HepG2 (cell line): Measurements from ENCODE around the gene PRM3. TPM values are rescaled to one million over a fixed set of nuclear protein-coding genes. Genes with fewer than 3 reads are reported as not detected.
A peak's percentile ranks its signal among the peaks of the same experiment; 100 is the strongest.

Experiments
- CBFB ChIP-seq: sonication (generic); formaldehyde crosslinking; IDR thresholded peaks from 2 replicates; pipeline ENCODE4 v1.4.0; 2020; ENCODE audit warnings: missing genetic modification reagents
- GTF2F1 ChIP-seq: fragments of 150-350 bp; IDR thresholded peaks from 2 replicates; pipeline ENCODE4 v1.6.1; 2014; ENCODE audit warnings: low read length
- ISX ChIP-seq: sonication (generic); formaldehyde crosslinking; conservative IDR thresholded peaks from 2 replicates; pipeline ENCODE4 v1.5.0; 2020; ENCODE audit warnings: missing genetic modification reagents
- KMT2B ChIP-seq: IDR thresholded peaks from 2 replicates; pipeline ENCODE4 v1.6.1; 2016; ENCODE audit warnings: missing genetic modification reagents, missing compliant biosample characterization
- MAFK ChIP-seq, 2 experiments: IDR thresholded peaks in 1 of 2; conservative IDR thresholded peaks in 1 of 2; 2 replicates each; pipeline ENCODE4 v1.6.1; 2011; ENCODE audit warnings: improper control_type of control experiment in 2 of 2, low read length in 2 of 2
- MBD4 ChIP-seq: IDR thresholded peaks from 2 replicates; pipeline ENCODE4 v1.6.1; 2012; ENCODE audit warnings: low read length, inconsistent platforms, borderline replicate concordance
- NBN ChIP-seq: fragments of 450-650 bp; conservative IDR thresholded peaks from 2 replicates; pipeline ENCODE4 v1.6.1; 2017
- NFE2 ChIP-seq: sonication (generic); formaldehyde crosslinking; IDR thresholded peaks from 2 replicates; pipeline ENCODE4 v1.4.0; 2020; ENCODE audit warnings: missing genetic modification reagents
- NFKB2 ChIP-seq: sonication (generic); formaldehyde crosslinking; IDR thresholded peaks from 2 replicates; pipeline ENCODE4 v1.4.0; 2020; ENCODE audit warnings: missing genetic modification reagents, borderline replicate concordance
- YEATS4 ChIP-seq: sonication (generic); formaldehyde crosslinking; IDR thresholded peaks from 2 replicates; pipeline ENCODE4 v1.4.0; 2020; ENCODE audit warnings: missing genetic modification reagents, borderline replicate concordance
- ZBTB38 ChIP-seq: sonication (generic); formaldehyde crosslinking; IDR thresholded peaks from 2 replicates; pipeline ENCODE4 v1.5.1; 2020; ENCODE audit warnings: mild to moderate bottlenecking, missing genetic modification reagents
- ZFX ChIP-seq: sonication (generic); formaldehyde crosslinking; IDR thresholded peaks from 2 replicates; pipeline ENCODE4 v1.4.0; 2020; ENCODE audit warnings: mild to moderate bottlenecking, low read depth, missing genetic modification reagents, moderate library complexity
- ZNF775 ChIP-seq: sonication (generic); formaldehyde crosslinking; IDR thresholded peaks from 2 replicates; pipeline ENCODE4 v1.4.0; 2020; ENCODE audit warnings: missing genetic modification reagents, mild to moderate bottlenecking, moderate library complexity, borderline replicate concordance
- polyA plus RNA-seq, 8 experiments: library from polyadenylated mRNA; depleted of rRNA in 3 of 8; stranded (reverse) in 7 of 8; unstranded in 1 of 8; fragments of >200 nt; fragmentation: Illumina TruSeq in 4 of 8; extraction: Trizol in 4 of 8; gene quantifications; 2 replicates each; pipeline versions ENCODE4 v1.2.1 to v1.2.3, GENCODE V29; 2011 to 2016; ENCODE audit warnings: low read depth in 4 of 8, missing spikeins in 1 of 8, mixed read lengths in 1 of 8; ENCODE audit not compliant: insufficient read depth in 1 of 8
- total RNA-seq, 5 experiments: library from RNA; depleted of rRNA; stranded (reverse); fragments of >200 nt; fragmentation: Illumina TruSeq; extraction: Trizol; gene quantifications; 2 replicates each; pipeline ENCODE4 v1.2.3, GENCODE V29; 2016; ENCODE audit warnings: low read depth in 1 of 5
- TF ChIP-seq, protein P1 (sequence below): sonication (generic); formaldehyde crosslinking; IDR thresholded peaks from 2 replicates; pipeline ENCODE4 v1.8.1; 2023; ENCODE audit warnings: mild to moderate bottlenecking, inconsistent platforms, moderate library complexity, missing genetic modification reagents, borderline replicate concordance
- TF ChIP-seq, protein P2 (sequence below): sonication (generic); formaldehyde crosslinking; IDR thresholded peaks from 2 replicates; pipeline ENCODE4 v1.5.1; 2020; ENCODE audit warnings: missing genetic modification reagents, mild to moderate bottlenecking, borderline replicate concordance
- TF ChIP-seq, protein P3 (sequence below): IDR thresholded peaks from 2 replicates; pipeline ENCODE4 v1.6.1; 2016; ENCODE audit warnings: low read depth
- TF ChIP-seq, protein P4 (sequence below): sonication (generic); formaldehyde crosslinking; IDR thresholded peaks from 2 replicates; pipeline ENCODE4 v1.4.0; 2020; ENCODE audit warnings: mild to moderate bottlenecking, low read depth, missing genetic modification reagents
- TF ChIP-seq, protein P5 (sequence below): sonication (generic); formaldehyde crosslinking; IDR thresholded peaks from 2 replicates; pipeline ENCODE4 v1.4.0; 2020; ENCODE audit warnings: missing genetic modification reagents, borderline replicate concordance

PRM3 gene
- total and polyA plus RNA-seq, 2 of the 13 experiments (the other 11 are each of a cell fraction or from before 2014, with no cell fraction given), result not detected

DNA sequence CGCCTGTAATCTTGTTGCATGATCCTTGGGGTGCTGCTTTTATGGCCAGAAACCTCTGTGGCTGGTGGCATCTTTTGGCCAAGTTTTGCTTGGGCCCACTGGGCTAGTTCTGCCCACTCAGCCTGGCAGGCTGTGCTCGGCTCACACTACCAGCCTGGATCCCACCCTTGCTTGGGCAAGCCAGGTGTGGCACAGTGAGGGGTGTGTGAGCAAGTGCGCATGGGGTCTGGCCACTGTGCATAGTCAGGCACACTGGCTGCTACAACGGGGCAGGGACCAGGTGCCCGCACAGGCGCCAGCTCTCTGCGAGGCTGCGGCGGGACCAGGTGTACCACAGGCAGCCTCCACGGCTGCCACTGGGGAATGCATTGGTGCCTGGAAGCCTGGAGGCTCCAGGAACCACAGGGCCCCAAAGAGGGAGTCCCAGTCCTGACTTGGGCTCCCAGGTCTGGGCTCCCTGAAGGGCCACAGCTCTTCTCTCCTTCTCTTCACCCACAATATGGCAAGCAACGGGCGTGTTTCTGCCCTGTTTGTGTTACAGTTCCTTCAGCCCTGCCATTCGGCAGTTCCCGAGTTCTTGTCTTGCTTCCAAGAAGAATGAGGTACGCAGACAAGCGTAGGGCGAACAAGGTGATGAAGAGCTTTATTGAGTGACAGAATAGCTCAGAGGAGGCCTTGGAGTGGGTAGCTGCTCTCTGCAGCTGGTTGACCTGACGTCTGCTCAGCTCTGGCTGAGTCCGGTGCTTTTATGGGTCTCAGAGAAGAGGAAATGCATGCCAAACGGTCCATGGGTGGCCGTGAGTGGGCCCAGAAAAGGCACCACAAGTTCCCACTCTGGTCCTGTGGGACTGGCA is 34.4 kb upstream of the PRM3 start (continued):
- TF ChIP-seq, protein P1, sequence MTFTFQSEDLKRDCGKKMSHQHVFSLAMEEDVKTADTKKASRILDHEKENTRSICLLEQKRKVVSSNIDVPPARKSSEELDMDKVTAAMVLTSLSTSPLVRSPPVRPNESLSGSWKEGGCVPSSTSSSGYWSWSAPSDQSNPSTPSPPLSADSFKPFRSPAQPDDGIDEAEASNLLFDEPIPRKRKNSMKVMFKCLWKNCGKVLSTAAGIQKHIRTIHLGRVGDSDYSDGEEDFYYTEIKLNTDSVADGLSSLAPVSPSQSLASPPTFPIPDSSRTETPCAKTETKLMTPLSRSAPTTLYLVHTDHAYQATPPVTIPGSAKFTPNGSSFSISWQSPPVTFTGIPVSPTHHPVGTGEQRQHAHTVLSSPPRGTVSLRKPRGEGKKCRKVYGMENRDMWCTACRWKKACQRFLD, result no peak
- no peak for TF ChIP-seq ISX (CRISPR knock-in tag)
- no peak for TF ChIP-seq YEATS4 (CRISPR knock-in tag)
- TF ChIP-seq MBD4, result no peak
- TF ChIP-seq GTF2F1, result no peak
- peak; percentile 73 for TF ChIP-seq ZBTB38 (CRISPR knock-in tag)
- TF ChIP-seq NFE2 (CRISPR knock-in tag), result no peak
- peak; percentile 13; the same call in 1 of the 2 replicates for TF ChIP-seq NFKB2 (CRISPR knock-in tag)
- no peak for TF ChIP-seq ZNF775 (CRISPR knock-in tag)
- TF ChIP-seq, protein P2, sequence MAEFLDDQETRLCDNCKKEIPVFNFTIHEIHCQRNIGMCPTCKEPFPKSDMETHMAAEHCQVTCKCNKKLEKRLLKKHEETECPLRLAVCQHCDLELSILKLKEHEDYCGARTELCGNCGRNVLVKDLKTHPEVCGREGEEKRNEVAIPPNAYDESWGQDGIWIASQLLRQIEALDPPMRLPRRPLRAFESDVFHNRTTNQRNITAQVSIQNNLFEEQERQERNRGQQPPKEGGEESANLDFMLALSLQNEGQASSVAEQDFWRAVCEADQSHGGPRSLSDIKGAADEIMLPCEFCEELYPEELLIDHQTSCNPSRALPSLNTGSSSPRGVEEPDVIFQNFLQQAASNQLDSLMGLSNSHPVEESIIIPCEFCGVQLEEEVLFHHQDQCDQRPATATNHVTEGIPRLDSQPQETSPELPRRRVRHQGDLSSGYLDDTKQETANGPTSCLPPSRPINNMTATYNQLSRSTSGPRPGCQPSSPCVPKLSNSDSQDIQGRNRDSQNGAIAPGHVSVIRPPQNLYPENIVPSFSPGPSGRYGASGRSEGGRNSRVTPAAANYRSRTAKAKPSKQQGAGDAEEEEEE (CRISPR knock-in tag), result no peak
- TF ChIP-seq, protein P3, sequence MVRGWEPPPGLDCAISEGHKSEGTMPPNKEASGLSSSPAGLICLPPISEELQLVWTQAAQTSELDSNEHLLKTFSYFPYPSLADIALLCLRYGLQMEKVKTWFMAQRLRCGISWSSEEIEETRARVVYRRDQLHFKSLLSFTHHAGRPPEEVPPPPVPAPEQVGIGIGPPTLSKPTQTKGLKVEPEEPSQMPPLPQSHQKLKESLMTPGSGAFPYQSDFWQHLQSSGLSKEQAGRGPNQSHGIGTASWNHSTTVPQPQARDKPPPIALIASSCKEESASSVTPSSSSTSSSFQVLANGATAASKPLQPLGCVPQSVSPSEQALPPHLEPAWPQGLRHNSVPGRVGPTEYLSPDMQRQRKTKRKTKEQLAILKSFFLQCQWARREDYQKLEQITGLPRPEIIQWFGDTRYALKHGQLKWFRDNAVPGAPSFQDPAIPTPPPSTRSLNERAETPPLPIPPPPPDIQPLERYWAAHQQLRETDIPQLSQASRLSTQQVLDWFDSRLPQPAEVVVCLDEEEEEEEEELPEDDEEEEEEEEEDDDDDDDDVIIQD, result no peak
- TF ChIP-seq ZFX, result peak; percentile 45; the same call in 1 of the 2 replicates
- no peak for TF ChIP-seq MAFK (conservative IDR thresholded peaks at IDR 0.05 in 1 of 2, IDR thresholded peaks at IDR 0.05 in 1 of 2; ENCODE audit: low read length in 2 of 2)
- no peak for TF ChIP-seq CBFB (CRISPR knock-in tag)
- TF ChIP-seq KMT2B, result peak; percentile 16; the same call in 1 of the 2 replicates
- TF ChIP-seq, protein P4, sequence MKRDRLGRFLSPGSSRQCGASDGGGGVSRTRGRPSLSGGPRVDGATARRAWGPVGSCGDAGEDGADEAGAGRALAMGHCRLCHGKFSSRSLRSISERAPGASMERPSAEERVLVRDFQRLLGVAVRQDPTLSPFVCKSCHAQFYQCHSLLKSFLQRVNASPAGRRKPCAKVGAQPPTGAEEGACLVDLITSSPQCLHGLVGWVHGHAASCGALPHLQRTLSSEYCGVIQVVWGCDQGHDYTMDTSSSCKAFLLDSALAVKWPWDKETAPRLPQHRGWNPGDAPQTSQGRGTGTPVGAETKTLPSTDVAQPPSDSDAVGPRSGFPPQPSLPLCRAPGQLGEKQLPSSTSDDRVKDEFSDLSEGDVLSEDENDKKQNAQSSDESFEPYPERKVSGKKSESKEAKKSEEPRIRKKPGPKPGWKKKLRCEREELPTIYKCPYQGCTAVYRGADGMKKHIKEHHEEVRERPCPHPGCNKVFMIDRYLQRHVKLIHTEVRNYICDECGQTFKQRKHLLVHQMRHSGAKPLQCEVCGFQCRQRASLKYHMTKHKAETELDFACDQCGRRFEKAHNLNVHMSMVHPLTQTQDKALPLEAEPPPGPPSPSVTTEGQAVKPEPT (CRISPR knock-in tag), result no peak
- TF ChIP-seq NBN, result no peak
- TF ChIP-seq, protein P5, sequence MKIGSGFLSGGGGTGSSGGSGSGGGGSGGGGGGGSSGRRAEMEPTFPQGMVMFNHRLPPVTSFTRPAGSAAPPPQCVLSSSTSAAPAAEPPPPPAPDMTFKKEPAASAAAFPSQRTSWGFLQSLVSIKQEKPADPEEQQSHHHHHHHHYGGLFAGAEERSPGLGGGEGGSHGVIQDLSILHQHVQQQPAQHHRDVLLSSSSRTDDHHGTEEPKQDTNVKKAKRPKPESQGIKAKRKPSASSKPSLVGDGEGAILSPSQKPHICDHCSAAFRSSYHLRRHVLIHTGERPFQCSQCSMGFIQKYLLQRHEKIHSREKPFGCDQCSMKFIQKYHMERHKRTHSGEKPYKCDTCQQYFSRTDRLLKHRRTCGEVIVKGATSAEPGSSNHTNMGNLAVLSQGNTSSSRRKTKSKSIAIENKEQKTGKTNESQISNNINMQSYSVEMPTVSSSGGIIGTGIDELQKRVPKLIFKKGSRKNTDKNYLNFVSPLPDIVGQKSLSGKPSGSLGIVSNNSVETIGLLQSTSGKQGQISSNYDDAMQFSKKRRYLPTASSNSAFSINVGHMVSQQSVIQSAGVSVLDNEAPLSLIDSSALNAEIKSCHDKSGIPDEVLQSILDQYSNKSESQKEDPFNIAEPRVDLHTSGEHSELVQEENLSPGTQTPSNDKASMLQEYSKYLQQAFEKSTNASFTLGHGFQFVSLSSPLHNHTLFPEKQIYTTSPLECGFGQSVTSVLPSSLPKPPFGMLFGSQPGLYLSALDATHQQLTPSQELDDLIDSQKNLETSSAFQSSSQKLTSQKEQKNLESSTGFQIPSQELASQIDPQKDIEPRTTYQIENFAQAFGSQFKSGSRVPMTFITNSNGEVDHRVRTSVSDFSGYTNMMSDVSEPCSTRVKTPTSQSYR (CRISPR knock-in tag), result no peak
